Midbrain (tissue), 1 donor: ENCODE measurements around the gene ARHGAP26.

ENCODE experiments used
- DNase-seq: peaks from one replicate; lab custom pipeline; 2025; lab: John Stamatoyannopoulos, UW

The ARHGAP26 gene

DNA sequence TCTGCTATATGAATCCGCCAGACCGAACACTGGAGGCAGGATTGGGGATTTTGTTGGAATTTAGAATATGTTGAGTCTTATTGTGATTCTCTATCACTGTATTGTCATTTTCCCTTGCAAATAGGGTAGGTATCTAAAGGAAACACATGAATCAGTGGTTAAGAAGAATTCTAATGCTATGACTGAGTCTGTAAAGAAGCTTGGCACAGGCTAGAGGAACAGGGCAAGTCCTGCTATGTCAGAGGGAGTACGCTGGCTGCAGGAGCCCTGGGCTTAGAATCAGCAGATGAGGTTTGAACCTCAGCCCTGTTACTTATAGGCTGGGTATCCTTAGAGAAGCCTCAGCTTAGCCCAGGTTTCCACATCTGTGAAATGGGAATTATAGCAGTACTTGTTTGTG, 435.2 kb downstream of the ARHGAP26 start:
- no peak for DNase-seq

- DNase-seq, result no peak
Observed at GRCh38 chr5:143205883-143206195, 435.7 kb downstream of the ARHGAP26 start.

GRCh38 chr5:143206196-143207053, 436.2 kb downstream of the ARHGAP26 start:
- DNase-seq, result no peak

DNA sequence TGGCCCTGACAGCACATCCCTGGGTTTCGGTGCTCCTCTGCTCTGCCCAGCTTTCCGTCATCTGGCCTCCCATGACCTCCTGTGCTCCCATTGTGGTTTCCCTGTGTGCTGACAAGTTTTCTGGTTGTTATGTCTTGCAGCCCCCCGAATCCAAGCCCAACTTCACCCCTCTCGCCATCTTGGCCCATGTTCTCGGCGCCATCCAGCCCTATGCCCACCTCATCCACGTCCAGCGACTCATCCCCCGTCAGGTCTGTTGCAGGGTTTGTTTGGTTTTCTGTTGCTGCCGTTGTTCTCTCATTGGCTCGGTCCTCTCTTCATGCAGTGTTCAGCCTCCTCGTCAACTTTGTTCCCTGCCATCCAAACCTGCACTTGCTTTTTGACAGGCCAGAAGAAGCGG, 436.9 kb downstream of the ARHGAP26 start:
- DNase-seq, result no peak

- no peak for DNase-seq
Observed at GRCh38 chr5:143207563-143208364, 437.6 kb downstream of the ARHGAP26 start.

DNA sequence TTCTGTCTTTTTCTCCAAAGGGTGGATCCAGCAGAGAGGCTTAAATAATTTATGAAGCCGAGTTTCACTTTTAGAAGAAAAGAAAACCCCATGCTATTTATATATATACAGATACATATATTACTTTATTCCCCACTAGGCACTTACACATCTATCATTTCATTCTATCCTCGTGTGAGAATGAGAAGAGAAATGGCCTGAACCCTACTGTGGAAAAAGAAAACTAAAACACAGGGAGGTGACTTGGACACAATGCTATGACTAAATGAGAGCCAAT, 438.1 kb downstream of the ARHGAP26 start:
- DNase-seq, result no peak

GRCh38 chr5:143208781-143209510, 438.8 kb downstream of the ARHGAP26 start:
- no peak for DNase-seq

- no peak for DNase-seq
Observed at GRCh38 chr5:143209881-143210395, 439.8 kb downstream of the ARHGAP26 start.

DNA sequence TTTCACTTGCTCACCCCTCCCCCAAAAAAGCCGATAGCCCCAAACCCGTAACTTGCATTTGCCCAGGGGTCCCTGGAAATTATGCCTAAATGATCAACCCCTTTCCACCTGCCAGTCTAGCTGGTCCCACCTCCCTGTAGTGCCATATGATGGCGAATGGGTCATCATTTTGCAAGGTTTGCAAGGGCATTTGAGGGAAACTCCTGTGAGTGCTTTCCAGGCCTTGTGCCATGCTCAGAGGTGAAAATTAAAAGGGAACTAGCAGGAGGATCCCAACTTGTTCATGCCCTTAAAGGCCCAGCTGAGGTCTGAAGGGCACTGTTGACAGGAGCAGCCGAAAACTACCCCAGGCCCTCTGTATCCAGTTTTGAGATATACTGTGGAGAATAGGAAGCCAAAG, 440.4 kb downstream of the ARHGAP26 start:
- DNase-seq, result no peak

GRCh38 chr5:143212261-143212660, 442.1 kb downstream of the ARHGAP26 start:
- no peak for DNase-seq

DNA sequence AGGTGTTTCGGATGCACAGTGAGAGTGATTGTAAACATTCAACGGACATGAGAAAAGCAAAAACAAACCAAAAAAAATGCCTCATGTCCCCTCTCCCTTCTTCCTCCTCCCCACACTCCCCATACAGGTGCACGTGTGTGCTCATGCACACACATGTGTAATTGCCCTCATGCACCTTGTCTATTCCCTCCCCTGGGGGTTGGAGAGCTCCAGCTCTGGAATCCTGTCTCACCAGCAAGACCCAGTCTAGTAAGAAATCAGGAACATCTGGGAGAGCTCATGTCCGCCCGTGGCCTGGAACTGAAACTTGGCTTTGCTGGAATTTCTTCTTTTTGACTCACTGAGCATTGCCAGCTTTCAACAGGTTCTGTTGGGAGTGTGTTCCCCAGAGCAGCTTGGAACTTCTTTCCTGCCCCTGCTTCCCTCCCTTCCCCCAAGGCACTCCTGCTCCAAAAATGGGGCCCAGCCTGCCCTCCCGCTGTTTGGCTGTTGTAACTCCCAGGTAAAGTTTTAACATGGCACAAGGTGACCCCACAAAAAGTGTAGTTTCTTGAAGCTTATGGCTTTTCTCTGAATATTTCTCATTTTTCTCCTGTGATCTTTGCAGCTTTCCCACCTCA, 443.2 kb downstream of the ARHGAP26 start:
- no peak for DNase-seq

DNA sequence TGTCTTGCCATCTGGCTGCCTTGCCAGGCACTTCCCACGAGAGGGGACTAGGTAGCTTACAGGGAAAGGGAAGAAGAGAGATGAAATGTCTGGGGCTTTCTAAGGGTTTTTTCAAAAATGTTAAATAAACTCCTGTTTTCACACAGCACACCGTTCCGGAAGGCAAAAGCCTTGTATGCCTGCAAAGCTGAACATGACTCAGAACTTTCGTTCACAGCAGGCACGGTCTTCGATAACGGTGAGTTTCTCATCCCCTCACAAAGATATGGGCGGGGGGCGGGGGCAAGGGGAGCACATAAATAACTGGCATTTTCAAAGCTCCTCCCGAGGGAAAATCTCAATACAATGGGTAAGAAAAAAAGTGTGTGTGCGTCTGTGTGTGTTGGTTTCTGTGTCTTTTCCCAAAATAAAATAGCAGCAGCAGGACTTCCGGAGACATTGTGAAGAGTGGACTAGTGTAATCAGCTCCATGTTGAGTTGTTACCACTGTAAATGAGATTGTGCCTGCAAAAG, 443.7 kb downstream of the ARHGAP26 start:
- DNase-seq, result no peak

- no peak for DNase-seq
Observed at GRCh38 chr5:143214458-143214857, 444.3 kb downstream of the ARHGAP26 start.

- DNase-seq, result no peak
Observed at GRCh38 chr5:143214890-143215289, 444.7 kb downstream of the ARHGAP26 start.

GRCh38 chr5:143215690-143216089, 445.5 kb downstream of the ARHGAP26 start:
- no peak for DNase-seq

GRCh38 chr5:143216211-143216610, 446.0 kb downstream of the ARHGAP26 start:
- no peak for DNase-seq

DNA sequence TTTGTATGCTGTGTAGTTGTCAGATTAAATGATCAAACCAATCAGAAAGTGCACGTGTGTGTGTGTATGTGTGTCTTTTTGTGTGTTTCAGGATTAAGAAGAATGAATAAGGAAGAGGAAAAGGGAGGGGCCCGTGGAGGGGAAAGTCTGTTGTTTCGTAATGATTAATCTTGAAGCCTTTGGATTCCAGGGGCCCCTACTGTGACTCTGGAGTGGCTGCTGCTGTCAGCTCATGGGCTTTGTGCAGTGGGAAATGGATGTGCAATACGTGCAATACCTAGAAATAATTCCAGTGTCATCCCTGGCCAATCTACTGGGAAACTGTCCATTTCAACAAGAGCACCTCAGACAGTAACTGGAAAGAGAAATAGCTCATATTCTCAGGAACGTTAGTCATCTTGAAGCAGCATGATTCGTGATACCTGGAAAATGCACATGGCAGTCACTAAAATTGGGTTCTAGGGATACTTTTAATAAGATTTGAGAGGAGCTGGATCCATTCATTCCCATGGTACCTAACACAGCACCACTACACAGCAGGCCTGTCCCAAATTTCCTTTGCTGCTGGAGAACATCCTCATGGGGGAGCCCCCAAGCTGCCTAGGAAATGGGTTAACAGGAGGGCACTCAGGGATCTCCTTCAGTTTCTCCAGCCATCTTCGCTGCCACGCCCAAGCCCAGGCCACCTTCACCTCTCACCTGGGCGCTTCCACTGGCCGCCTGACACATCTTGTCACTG, 447.1 kb downstream of the ARHGAP26 start:
- DNase-seq, result no peak

DNA sequence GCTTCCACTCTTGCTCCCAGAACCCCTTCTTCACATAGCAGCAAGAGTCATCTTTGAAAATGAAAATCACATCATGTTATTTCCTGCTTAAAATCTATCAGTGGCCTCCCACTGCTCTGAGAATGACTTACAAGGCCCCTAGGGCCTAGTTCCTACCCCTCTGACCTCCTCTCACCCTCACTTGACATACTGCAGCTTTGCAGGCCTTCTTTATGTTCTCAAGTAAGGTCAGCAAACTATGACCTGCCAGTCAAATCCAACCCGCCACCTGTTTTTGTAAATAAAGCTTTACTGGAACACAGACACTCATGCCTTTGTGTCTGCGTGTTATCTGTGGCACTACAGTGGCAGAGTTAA, 447.6 kb downstream of the ARHGAP26 start:
- no peak for DNase-seq

DNA sequence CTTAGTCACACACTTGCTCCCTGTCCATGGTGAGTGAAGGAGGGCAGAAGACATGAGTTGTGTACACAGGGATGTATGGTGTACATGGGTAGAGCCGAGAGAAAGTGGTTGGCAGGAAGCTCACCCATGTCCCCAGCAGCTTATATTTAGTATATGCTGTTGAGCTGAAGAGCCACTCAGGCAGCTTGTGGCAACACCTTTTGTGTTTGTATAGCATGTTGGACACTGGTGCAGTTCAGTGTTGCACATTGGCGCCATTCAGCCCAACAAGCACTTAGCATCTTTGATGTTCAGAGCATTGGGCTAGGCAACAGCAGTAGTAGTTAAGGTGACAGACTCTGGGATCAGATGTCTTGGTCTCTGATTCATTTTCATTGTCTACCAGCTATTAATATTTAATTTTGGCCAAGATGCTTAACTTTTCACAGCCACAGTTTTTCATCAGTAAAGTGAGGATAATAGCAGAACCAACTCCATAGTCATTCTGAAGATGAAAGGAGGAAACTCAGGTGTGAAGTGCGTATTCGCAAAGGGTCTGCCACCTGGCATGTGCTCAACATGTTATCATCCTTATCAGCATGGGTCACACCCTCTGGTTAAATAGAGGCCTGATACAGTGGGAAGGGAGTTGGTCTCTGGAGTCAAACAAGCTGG, 448.5 kb downstream of the ARHGAP26 start:
- no peak for DNase-seq

DNA sequence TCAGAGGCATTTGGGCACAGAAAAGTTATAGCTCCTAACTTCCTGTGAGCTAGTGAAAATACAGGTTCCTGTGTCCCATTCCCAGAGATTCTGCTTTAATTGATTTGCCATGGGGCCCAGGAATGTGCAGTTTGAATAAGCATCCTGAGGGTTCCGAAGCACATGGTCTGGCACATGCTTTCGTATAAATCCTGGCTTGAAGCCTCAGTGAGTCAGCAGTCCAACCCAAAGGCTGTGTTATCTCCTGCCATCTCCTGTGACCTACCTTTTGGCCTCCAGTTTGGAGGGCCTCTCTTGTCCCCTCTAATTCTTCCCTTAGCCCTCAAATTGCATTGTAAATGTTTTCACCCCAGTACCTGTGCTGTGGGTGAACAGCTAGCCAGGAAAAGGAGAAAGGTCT, 449.5 kb downstream of the ARHGAP26 start:
- DNase-seq, result no peak

DNA sequence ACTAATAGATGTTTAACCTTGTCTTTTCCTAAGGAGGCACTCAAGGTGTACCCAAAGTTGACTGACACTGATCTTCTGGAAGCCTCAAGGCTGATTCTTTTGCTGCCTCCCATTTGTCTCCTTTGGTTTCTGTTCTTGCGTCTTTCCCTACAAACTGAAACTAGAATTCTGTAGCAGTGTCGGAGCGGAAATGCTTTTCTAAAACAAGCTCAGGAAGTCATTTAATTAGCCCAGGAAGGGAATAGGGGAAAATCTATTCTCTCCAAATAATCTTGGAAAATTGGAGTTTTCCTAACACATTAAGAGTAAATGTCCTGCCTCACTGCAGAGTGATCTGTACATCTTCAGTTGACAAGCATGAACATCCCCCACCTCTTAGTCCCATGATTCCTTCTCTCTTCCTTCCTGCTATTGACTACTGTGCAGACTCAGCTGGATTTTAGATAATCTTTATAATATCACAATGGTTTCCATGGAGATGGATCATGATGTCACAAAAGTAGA, 450.6 kb downstream of the ARHGAP26 start:
- DNase-seq, result no peak
